ENCODE data around the gene ZRANB3.

DNA sequence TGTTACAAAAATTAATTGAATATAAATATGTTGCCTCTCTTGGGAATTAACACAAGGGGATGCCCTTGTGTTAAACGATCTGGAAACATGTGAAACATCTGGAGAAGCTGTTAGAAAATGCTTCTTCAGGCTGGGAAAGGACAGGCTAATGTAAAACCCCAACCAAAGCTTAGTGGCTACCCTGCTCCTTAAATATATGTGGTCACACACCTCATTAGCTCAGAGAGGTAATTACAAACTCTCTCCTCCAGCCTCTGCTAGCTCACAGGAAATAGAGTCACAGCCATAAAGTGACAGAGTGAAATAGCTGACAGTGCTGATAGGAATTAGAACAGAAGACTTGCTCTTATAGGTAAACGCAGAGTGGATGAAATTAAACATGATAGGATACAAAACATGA is 323.0 kb downstream of the ZRANB3 start:
- TF ChIP-seq, protein P1, sequence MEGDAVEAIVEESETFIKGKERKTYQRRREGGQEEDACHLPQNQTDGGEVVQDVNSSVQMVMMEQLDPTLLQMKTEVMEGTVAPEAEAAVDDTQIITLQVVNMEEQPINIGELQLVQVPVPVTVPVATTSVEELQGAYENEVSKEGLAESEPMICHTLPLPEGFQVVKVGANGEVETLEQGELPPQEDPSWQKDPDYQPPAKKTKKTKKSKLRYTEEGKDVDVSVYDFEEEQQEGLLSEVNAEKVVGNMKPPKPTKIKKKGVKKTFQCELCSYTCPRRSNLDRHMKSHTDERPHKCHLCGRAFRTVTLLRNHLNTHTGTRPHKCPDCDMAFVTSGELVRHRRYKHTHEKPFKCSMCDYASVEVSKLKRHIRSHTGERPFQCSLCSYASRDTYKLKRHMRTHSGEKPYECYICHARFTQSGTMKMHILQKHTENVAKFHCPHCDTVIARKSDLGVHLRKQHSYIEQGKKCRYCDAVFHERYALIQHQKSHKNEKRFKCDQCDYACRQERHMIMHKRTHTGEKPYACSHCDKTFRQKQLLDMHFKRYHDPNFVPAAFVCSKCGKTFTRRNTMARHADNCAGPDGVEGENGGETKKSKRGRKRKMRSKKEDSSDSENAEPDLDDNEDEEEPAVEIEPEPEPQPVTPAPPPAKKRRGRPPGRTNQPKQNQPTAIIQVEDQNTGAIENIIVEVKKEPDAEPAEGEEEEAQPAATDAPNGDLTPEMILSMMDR (conservative IDR thresholded peaks at IDR 0.05 in 1 of 2, IDR thresholded peaks at IDR 0.05 in 1 of 2; ENCODE audit: low read depth in 1 of 2, low read length in 2 of 2), result no peak
- TF ChIP-seq EZH2 (IDR thresholded peaks at IDR 0.05; ENCODE audit: low read length, missing control alignments), result no peak
